ENCODE data around the gene NDUFAF7. TPM values are rescaled to one million over a fixed set of nuclear protein-coding genes. Genes with fewer than 3 reads are reported as not detected.

NDUFAF7 gene
- total RNA-seq, 2 donors from 2014 or later, result 10.1 to 16.2 TPM

- Histone ChIP-seq H3K27ac (no peak overlapping the region), H3K27me3 (no peaks in the 10 kb centered on the region), H3K4me1 (no peaks in the 10 kb centered on the region), H3K9me3 (no peaks in the 10 kb centered on the region), H3K4me3 (no peak overlapping the region), H3K36me3 (peaks cover 18% of the 10 kb centered on the region)
- no peak for TF ChIP-seq CTCF (IDR thresholded peaks at IDR 0.05)
- DNase-seq (ENCODE audit: low spot score), result no peak
These were observed 44.8 kb downstream of the NDUFAF7 start for GRCh38 chr2:37276291-37276690.

GRCh38 chr2:37281916-37282315 lies 50.5 kb downstream of the NDUFAF7 start:
- no peak for TF ChIP-seq CTCF (IDR thresholded peaks at IDR 0.05)
- no peaks in the 10 kb centered on the region for H3K9me3 ChIP-seq
- DNase-seq (ENCODE audit: low spot score), result no peak
- H3K27me3 ChIP-seq, result no peaks in the 10 kb centered on the region
- H3K4me1 ChIP-seq, result no peaks in the 10 kb centered on the region
- H3K27ac ChIP-seq, result no peak overlapping the region
- no peak overlapping the region for H3K4me3 ChIP-seq
- H3K36me3 ChIP-seq, result peaks cover 23% of the 10 kb centered on the region

GRCh38 chr2:37282746-37283145 lies 51.3 kb downstream of the NDUFAF7 start:
- H3K9me3 ChIP-seq, result no peaks in the 10 kb centered on the region
- no peak overlapping the region for H3K27ac ChIP-seq
- no peaks in the 10 kb centered on the region for H3K27me3 ChIP-seq
- no peaks in the 10 kb centered on the region for H3K4me1 ChIP-seq
- TF ChIP-seq CTCF (IDR thresholded peaks at IDR 0.05), result no peak
- DNase-seq (ENCODE audit: low spot score), result no peak
- no peak overlapping the region for H3K4me3 ChIP-seq
- peaks cover 24% of the 10 kb centered on the region for H3K36me3 ChIP-seq

- DNase-seq (ENCODE audit: low spot score), result no peak
- H3K27ac ChIP-seq, result no peak overlapping the region
- no peaks in the 10 kb centered on the region for H3K27me3 ChIP-seq
- H3K4me3 ChIP-seq, result no peak overlapping the region
- peaks cover 29% of the 10 kb centered on the region for H3K36me3 ChIP-seq
- no peak for TF ChIP-seq CTCF (IDR thresholded peaks at IDR 0.05)
- H3K9me3 ChIP-seq, result no peaks in the 10 kb centered on the region
- no peaks in the 10 kb centered on the region for H3K4me1 ChIP-seq
These were observed 51.7 kb downstream of the NDUFAF7 start for GRCh38 chr2:37283207-37283606.

- TF ChIP-seq CTCF (IDR thresholded peaks at IDR 0.05), result no peak
- no peak overlapping the region for H3K4me3 ChIP-seq
- DNase-seq (ENCODE audit: low spot score), result no peak
- H3K9me3 ChIP-seq, result no peaks in the 10 kb centered on the region
- no peaks in the 10 kb centered on the region for H3K27me3 ChIP-seq
- H3K27ac ChIP-seq, result no peak overlapping the region
- H3K36me3 ChIP-seq, result peaks cover 29% of the 10 kb centered on the region
- no peaks in the 10 kb centered on the region for H3K4me1 ChIP-seq
These were observed 52.9 kb downstream of the NDUFAF7 start for GRCh38 chr2:37284381-37284780.

- no peak for DNase-seq (ENCODE audit: low spot score)
- peaks cover 21% of the 10 kb centered on the region for H3K36me3 ChIP-seq
- no peaks in the 10 kb centered on the region for H3K9me3 ChIP-seq
- no peak overlapping the region for H3K4me3 ChIP-seq
- H3K4me1 ChIP-seq, result no peaks in the 10 kb centered on the region
- TF ChIP-seq CTCF (IDR thresholded peaks at IDR 0.05), result peak in 1 of 2 donors; percentile 12
- no peak overlapping the region for H3K27ac ChIP-seq
- H3K27me3 ChIP-seq, result no peaks in the 10 kb centered on the region
These were observed 56.5 kb downstream of the NDUFAF7 start for GRCh38 chr2:37287966-37288365.
